Activated naive CD8-positive, alpha-beta T cell (primary cell): Measurements from ENCODE around the gene TRAPPC14.

Experiments
- H3K27ac Mint-ChIP-seq: one replicate; pipeline ENCODE4 v1.8.0; 2021; ENCODE audit warnings: mixed read lengths
- H3K27me3 Mint-ChIP-seq: one replicate; pipeline ENCODE4 v1.8.0; 2021; ENCODE audit warnings: mixed read lengths
- H3K36me3 Mint-ChIP-seq: one replicate; pipeline ENCODE4 v1.8.0; 2021; ENCODE audit warnings: mixed read lengths
- H3K4me1 Mint-ChIP-seq: one replicate; pipeline ENCODE4 v1.8.0; 2021; ENCODE audit warnings: low read depth, mixed read lengths
- H3K4me3 Mint-ChIP-seq: one replicate; pipeline ENCODE4 v1.8.0; 2021; ENCODE audit warnings: mild to moderate bottlenecking, mixed read lengths
- H3K9me3 Mint-ChIP-seq: one replicate; pipeline ENCODE4 v1.8.0; 2021; ENCODE audit warnings: low read depth, mixed read lengths

The TRAPPC14 gene

GRCh38 chr7:100109521-100110163, 48.9 kb downstream of the TRAPPC14 start:
- H3K27me3 Mint-ChIP-seq = no peaks in the 10 kb centered on the region
- H3K9me3 Mint-ChIP-seq = no peaks in the 10 kb centered on the region
- H3K4me1 Mint-ChIP-seq = no peaks in the 10 kb centered on the region
- no peaks in the 10 kb centered on the region for H3K36me3 Mint-ChIP-seq
- H3K27ac Mint-ChIP-seq = no peak overlapping the region
- no peak overlapping the region for H3K4me3 Mint-ChIP-seq

DNA sequence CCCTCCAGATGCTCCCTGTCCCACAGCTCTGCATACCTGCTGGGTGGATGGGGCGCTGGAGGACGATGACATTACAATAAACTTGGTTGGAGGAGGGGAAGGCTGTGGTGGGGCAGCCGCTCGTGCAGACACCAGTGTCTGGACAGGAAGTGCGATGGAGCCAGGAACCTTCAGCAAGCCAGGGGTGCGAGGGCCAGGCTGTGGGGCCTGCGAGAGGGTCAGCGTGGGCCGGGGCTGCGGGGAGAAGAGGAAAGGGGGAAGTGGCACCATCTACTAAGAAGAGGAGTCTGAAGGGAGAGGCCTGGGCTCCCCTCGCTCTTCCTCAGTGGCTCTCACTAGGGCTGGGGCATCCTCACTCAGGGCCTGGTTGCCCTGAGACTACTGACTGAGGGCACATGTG, 50.6 kb downstream of the TRAPPC14 start:
- Mint-ChIP-seq H3K9me3 (no peaks in the 10 kb centered on the region), H3K27ac (no peak overlapping the region), H3K36me3 (no peaks in the 10 kb centered on the region), H3K27me3 (no peaks in the 10 kb centered on the region), H3K4me3 (no peak overlapping the region), H3K4me1 (peaks cover 2% of the 10 kb centered on the region)

GRCh38 chr7:100107125-100107737, 51.3 kb downstream of the TRAPPC14 start:
- H3K27me3 Mint-ChIP-seq = no peaks in the 10 kb centered on the region
- H3K9me3 Mint-ChIP-seq = no peaks in the 10 kb centered on the region
- H3K4me3 Mint-ChIP-seq = no peak overlapping the region
- peaks cover 7% of the 10 kb centered on the region for H3K4me1 Mint-ChIP-seq
- H3K27ac Mint-ChIP-seq = no peak overlapping the region
- H3K36me3 Mint-ChIP-seq = no peaks in the 10 kb centered on the region

- Mint-ChIP-seq H3K9me3 (no peaks in the 10 kb centered on the region), H3K4me1 (peaks cover 7% of the 10 kb centered on the region), H3K27me3 (no peaks in the 10 kb centered on the region), H3K4me3 (no peak overlapping the region), H3K27ac (no peak overlapping the region), H3K36me3 (no peaks in the 10 kb centered on the region)
Observed at GRCh38 chr7:100106633-100107032, 51.9 kb downstream of the TRAPPC14 start.

DNA sequence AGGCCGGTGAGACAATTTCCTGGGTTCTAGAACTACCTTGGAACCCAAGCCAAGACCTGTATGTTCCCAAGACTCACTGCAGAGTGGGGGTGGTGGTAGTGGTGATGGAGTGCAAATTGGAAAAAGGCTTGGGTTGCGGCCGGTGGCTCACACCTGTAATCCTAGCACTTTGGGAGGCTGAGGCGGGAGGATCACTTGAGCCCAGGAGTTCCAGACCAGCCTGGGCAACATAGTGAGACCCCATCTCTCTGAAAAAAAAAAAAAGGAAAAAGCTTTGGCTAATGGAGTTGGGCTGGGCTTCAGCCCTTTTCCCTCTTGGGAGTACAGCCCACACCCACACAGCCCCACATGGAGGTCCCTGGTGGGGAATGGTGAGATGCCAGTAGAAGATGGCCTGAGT, 53.0 kb downstream of the TRAPPC14 start:
- Mint-ChIP-seq H3K4me1 (peaks cover 9% of the 10 kb centered on the region), H3K27ac (no peak overlapping the region), H3K36me3 (no peaks in the 10 kb centered on the region), H3K4me3 (no peak overlapping the region), H3K9me3 (no peaks in the 10 kb centered on the region), H3K27me3 (no peaks in the 10 kb centered on the region)
